Effector memory CD4-positive, alpha-beta T cell (primary cell): ENCODE results near the gene MIA.
"Not testable (repeated sequence)": the region's sequence is repeated elsewhere in the genome, so short reads cannot be mapped to it uniquely, and the experiment has no call there.

Source experiments
- DNase-seq, 3 donors: peaks; one replicate each; pipeline ENCODE4 v3.0.0-alpha.2; 2020
- H3K27ac ChIP-seq: 2 replicates; pipeline ENCODE4 v1.7.0; 2013; ENCODE audit warnings: mild to moderate bottlenecking, low read length, moderate library complexity; ENCODE audit not compliant: insufficient read depth, poor library complexity, severe bottlenecking
- H3K27me3 ChIP-seq: replicated peaks from 2 replicates; pipeline ENCODE4 v1.7.0; 2013; ENCODE audit warnings: mild to moderate bottlenecking, low read length; ENCODE audit not compliant: insufficient read depth, control insufficient read depth, poor library complexity, severe bottlenecking
- H3K36me3 ChIP-seq: 2 replicates; pipeline ENCODE4 v1.7.0; 2013; ENCODE audit warnings: mild to moderate bottlenecking, low read length, moderate library complexity; ENCODE audit not compliant: control insufficient read depth, insufficient read depth
- H3K4me1 ChIP-seq: 2 replicates; pipeline ENCODE4 v1.7.0; 2013; ENCODE audit warnings: low read length, mild to moderate bottlenecking; ENCODE audit not compliant: control insufficient read depth, insufficient read depth, poor library complexity, severe bottlenecking
- H3K4me3 ChIP-seq: 2 replicates; pipeline ENCODE4 v1.7.0; 2013; ENCODE audit warnings: low read length, low read depth, mild to moderate bottlenecking; ENCODE audit not compliant: insufficient read depth, poor library complexity, severe bottlenecking
- H3K9me3 ChIP-seq: 2 replicates; pipeline ENCODE4 v1.7.0; 2013; ENCODE audit warnings: mild to moderate bottlenecking, low read length, moderate library complexity; ENCODE audit not compliant: control insufficient read depth

Gene MIA

DNA sequence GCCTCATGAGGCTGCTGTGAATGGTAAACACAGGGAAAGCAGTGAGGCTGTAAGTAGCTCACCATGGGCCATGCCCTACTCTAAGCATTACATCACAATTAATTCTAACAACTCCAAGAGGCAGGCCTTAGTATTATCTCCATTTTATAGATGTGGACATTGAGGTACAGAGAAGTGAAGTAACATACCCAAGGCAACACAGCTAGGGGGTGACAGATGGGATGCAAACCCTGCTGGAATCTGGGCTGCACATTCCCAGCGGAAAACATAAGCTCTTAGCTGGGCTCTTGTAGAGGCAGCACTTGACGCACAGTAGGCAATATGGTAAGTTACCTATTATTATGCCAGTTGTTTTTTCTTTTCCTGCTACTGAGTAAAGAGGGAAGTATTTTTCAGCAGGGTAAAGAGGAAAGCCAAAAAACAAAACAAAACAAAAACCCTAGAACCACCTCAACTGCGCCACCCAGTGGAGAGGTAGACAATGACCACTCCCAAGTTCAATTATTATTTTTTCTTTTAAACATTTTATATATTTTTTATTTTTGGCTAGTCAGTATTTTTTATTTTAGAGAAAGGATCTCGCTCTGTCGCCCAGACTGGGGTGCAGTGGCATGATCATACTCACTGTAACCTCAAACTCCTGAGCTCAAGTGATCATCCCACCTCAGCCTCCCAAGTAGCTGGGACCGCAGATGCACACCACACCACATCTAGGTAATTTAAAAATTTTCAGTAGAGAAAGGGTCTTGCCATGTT is 44.3 kb downstream of the MIA start:
- H3K27ac ChIP-seq, result peak overlapping the region; percentile 55
- not testable (repeated sequence) for H3K36me3 ChIP-seq, H3K4me1 ChIP-seq, H3K9me3 ChIP-seq, H3K27me3 ChIP-seq, H3K4me3 ChIP-seq
- DNase-seq, result peak; percentile 32 to 55 (median 41)

DNA sequence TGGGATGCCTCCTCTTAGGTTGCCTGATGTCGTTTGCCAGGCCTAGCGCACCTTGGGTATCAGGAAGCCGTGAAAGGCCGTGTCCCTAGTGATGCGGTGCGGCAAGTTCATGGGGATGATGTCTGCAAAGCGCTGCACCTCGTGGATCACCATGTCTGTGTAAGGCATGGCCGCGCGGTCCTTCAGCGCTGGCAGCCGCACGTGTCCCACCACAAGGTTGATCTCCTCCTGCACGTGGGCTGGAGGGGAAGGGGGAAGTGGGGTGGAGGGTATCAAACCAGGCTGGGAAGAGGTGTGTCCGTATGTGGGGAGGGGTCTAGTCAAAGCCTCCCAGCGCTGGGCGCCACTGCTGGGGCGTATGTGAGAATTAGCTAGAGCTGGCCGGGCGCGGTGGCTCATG is 46.8 kb downstream of the MIA start:
- no peak for DNase-seq
- H3K4me1 ChIP-seq, result peaks cover 12% of the 10 kb centered on the region
- no peaks in the 10 kb centered on the region for H3K9me3 ChIP-seq
- no peaks in the 10 kb centered on the region for H3K27me3 ChIP-seq
- no peaks in the 10 kb centered on the region for H3K36me3 ChIP-seq
- H3K27ac ChIP-seq, result no peak overlapping the region
- H3K4me3 ChIP-seq, result no peak overlapping the region

DNA sequence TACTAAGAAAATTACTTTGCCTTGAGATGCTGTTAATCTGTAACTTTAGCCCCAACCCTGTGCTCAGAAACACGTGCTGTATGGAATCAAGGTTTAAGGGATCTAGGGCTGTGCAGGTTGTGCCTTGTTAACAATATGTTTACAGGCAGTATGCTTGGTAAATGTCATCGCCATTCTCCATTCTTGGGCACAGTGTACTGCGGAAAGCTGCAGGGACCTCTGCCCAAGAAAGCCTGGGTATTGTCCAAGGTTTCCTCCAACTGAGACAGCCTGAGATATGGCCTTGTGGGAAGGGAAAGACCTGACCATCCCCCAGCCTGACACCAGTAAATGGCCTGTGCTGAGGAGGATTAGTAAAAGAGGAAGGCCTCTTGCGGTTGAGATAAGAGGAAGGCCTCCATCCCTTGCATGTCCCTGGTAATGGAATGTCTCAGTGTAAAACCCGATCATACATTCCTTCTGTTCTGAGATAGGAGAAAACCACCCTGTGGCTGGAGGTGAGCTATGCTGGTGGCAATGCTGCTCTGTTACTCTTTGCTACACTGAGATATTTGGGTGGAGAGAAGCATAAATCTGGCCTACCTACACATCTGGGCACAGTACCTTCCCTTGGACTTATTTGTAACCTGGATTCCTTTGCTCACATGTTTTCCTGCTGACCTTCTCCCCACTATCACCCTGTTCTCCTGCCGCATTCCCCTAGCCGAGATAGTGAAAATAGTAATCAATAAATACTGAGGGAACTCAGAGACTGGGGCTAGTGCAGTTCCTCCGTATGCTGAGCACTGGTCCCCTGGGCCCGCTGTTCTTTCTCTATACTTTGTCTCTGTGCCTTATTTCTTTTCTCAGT is 47.6 kb downstream of the MIA start:
- not testable (repeated sequence) for H3K36me3 ChIP-seq, DNase-seq, H3K9me3 ChIP-seq, H3K4me3 ChIP-seq, H3K27ac ChIP-seq, H3K27me3 ChIP-seq
- H3K4me1 ChIP-seq, result peaks cover 12% of the 10 kb centered on the region

DNA sequence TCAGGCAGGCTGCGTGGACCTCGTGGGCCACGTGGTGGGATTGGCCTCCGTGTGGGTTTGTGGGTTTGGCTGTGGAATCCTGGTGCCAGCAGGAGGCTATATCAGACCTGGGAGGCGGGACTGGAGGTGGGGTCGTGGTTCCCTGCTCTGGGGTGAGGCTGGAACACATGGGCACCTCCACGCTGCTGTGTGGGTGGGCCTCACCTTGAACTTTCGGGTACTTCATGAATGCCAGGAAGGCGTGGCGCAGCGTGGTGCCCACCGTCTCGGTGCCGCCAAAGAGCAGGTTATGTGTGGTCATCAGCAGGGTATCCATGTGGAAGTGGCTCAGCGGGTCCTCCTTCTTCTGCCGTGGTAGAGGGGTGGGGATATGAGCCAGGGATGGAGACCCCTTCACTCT is 49.6 kb downstream of the MIA start:
- H3K4me3 ChIP-seq, H3K36me3 ChIP-seq, H3K9me3 ChIP-seq, DNase-seq, H3K4me1 ChIP-seq, H3K27ac ChIP-seq, H3K27me3 ChIP-seq: not testable (repeated sequence)

GRCh38 chr19:40825460-40826095 is 50.3 kb downstream of the MIA start:
- not testable (repeated sequence) for H3K27ac ChIP-seq, DNase-seq, H3K4me1 ChIP-seq, H3K36me3 ChIP-seq, H3K27me3 ChIP-seq, H3K9me3 ChIP-seq, H3K4me3 ChIP-seq

- H3K27me3 ChIP-seq, H3K36me3 ChIP-seq, H3K4me3 ChIP-seq, H3K4me1 ChIP-seq, DNase-seq, H3K27ac ChIP-seq, H3K9me3 ChIP-seq: not testable (repeated sequence)
Measured at GRCh38 chr19:40826312-40826698, 51.0 kb downstream of the MIA start.

GRCh38 chr19:40826699-40827385 is 51.5 kb downstream of the MIA start:
- not testable (repeated sequence) for H3K9me3 ChIP-seq, H3K4me3 ChIP-seq, H3K27ac ChIP-seq, H3K27me3 ChIP-seq, H3K36me3 ChIP-seq, H3K4me1 ChIP-seq
- DNase-seq, result peak; percentile 31 to 65 (median 57)
